Endothelial cell of umbilical vein (primary cell): ENCODE results near the gene NUP54. TPM values are rescaled to one million over a fixed set of nuclear protein-coding genes. Genes with fewer than 3 reads are reported as not detected.

Experiments
- polyA plus RNA-seq, 4 experiments: library from polyadenylated mRNA; depleted of rRNA in 3 of 4; stranded (reverse) in 3 of 4; unstranded in 1 of 4; fragments of >200 nt; gene quantifications; 2 replicates each; pipeline versions ENCODE4 v1.2.1 to v1.2.3, GENCODE V29; 2011 to 2012; ENCODE audit warnings: missing spikeins in 1 of 4
- total RNA-seq: library from RNA; stranded (reverse); gene quantifications from 2 replicates; pipeline ENCODE4 v1.2.3, GENCODE V29; 2021

Gene NUP54
- total and polyA plus RNA-seq, 2 donors (not counting 3 experiments of a cell fraction or from before 2014, with no cell fraction given), result 25.7 to 45.7 TPM

Other genes starting within 250 kb of the NUP54 start
- not detected in 2 replicates for gene PPEF2, start 245.9 kb downstream of the NUP54 start, total RNA-seq
- gene PPEF2, start 245.9 kb downstream of the NUP54 start, polyA plus RNA-seq, result 0.23 TPM in 1 of 2 replicates, not detected in the other
- gene NAAA, start 207.4 kb downstream of the NUP54 start, total RNA-seq, result 15.3 and 20.3 TPM in 2 replicates
- 20.2 and 24.4 TPM in 2 replicates for gene NAAA, start 207.4 kb downstream of the NUP54 start, polyA plus RNA-seq
- 32.3 and 37.5 TPM in 2 replicates for gene SDAD1, start 157.5 kb downstream of the NUP54 start, total RNA-seq
- 6.0 and 7.9 TPM in 2 replicates for gene SDAD1, start 157.5 kb downstream of the NUP54 start, polyA plus RNA-seq
- gene CXCL9, start 140.9 kb downstream of the NUP54 start, total RNA-seq, result not detected in 2 replicates
- not detected in 2 replicates for gene CXCL9, start 140.9 kb downstream of the NUP54 start, polyA plus RNA-seq
- not detected in 2 replicates for gene CXCL10, start 124.9 kb downstream of the NUP54 start, total RNA-seq
- gene CXCL10, start 124.9 kb downstream of the NUP54 start, polyA plus RNA-seq, result 0.18 and 0.25 TPM in 2 replicates
- gene CXCL11, start 112.3 kb downstream of the NUP54 start, total RNA-seq, result 0.55 and 1.1 TPM in 2 replicates
- gene CXCL11, start 112.3 kb downstream of the NUP54 start, polyA plus RNA-seq, result 0.91 and 1.0 TPM in 2 replicates
- not detected in 2 replicates for gene ART3, start 73.7 kb downstream of the NUP54 start, total RNA-seq
- not detected in 2 replicates for gene ART3, start 73.7 kb downstream of the NUP54 start, polyA plus RNA-seq
- 116 and 122 TPM in 2 replicates for gene SCARB2, start 65.4 kb upstream of the NUP54 start, total RNA-seq
- gene SCARB2, start 65.4 kb upstream of the NUP54 start, polyA plus RNA-seq, result 63.2 and 75.2 TPM in 2 replicates
- gene FAM47E, start 103.3 kb upstream of the NUP54 start, total RNA-seq, result 0.11 TPM in 1 of 2 replicates, not detected in the other
- not detected in 2 replicates for gene FAM47E, start 103.3 kb upstream of the NUP54 start, polyA plus RNA-seq
- 0.18 and 0.25 TPM in 2 replicates for gene STBD1, start 158.3 kb upstream of the NUP54 start, total RNA-seq
- 0.29 and 0.30 TPM in 2 replicates for gene STBD1, start 158.3 kb upstream of the NUP54 start, polyA plus RNA-seq